K562 (cell line): ENCODE measurements around the gene PRSS57. TPM values are rescaled to one million over a fixed set of nuclear protein-coding genes. Genes with fewer than 3 reads are reported as not detected.

ENCODE experiments used
- ATAC-seq: fragments of 200-7000 bp; cut with Tn5 transposase; 3 replicates; pipeline ENCODE4 v1.9.1; 2020; ENCODE audit warnings: moderate library complexity
- BruUV-seq: library from RNA; stranded (reverse); fragments of 400-500 nt; replicated peaks from 2 replicates; lab custom pipeline; 2021; lab: Mats Ljungman, UMichigan
- CTCF ChIA-PET: fragments of 300-600 bp; formaldehyde crosslinking; extraction: SDS; loops from one replicate; lab custom pipeline; 2021; ENCODE audit warnings: low intra/inter-chr PET ratio; lab: Yijun Ruan, JAX
- POLR2A ChIA-PET: fragments of 300-600, 350-650 bp; sonication (Branson Sonifier 250); formaldehyde crosslinking; extraction: SDS; loops from one replicate; lab custom pipeline; 2021; ENCODE audit warnings: antibody characterized with exemption, inconsistent platforms; lab: Yijun Ruan, JAX
- DNase-seq, 4 experiments: peaks; one replicate each; pipeline versions ENCODE4 v3.0.0 to v3.0.0-alpha.2; 2011 to 2018; ENCODE audit warnings: low spot score in 3 of 4, mixed read lengths in 3 of 4; ENCODE audit errors: extremely low read depth in 1 of 4
- FAIRE-seq: peaks from 2 replicates; lab custom pipeline; 2011; peaks lifted over from hg19 to GRCh38; lab: Jason Lieb, UNC
- H2AFZ ChIP-seq: 2 replicates; pipeline ENCODE4 v1.6.0; 2011; ENCODE audit warnings: low read depth, low read length, control low read depth, inconsistent platforms
- H3K27ac ChIP-seq: fragments of 200-600 bp; 3 replicates; pipeline ENCODE4 v1.8.0; 2011; ENCODE audit warnings: low read depth, mild to moderate bottlenecking, control low read depth, inconsistent platforms, low read length, moderate library complexity, mixed read lengths; ENCODE audit errors: extremely low read depth
- H3K27me3 ChIP-seq, 2 experiments: fragments of 300-600 bp in 1 of 2; 2 replicates in 1 of 2; 3 replicates in 1 of 2; pipeline versions ENCODE4 v1.6.0 to v1.8.0; 2011; ENCODE audit warnings: inconsistent platforms in 2 of 2, low read length in 2 of 2, mild to moderate bottlenecking in 1 of 2, mixed read lengths in 1 of 2, moderate library complexity in 1 of 2; ENCODE audit not compliant: control insufficient read depth in 2 of 2, insufficient read depth in 2 of 2
- H3K36me3 ChIP-seq: fragments of 300-600 bp; 3 replicates; pipeline ENCODE4 v1.8.0; 2011; ENCODE audit warnings: mild to moderate bottlenecking, low read length, inconsistent platforms; ENCODE audit not compliant: control insufficient read depth, insufficient read depth
- H3K4me1 ChIP-seq, 2 experiments: fragments of 200-600 bp in 1 of 2; replicated peaks in 1 of 2; 2 replicates in 1 of 2; 3 replicates in 1 of 2; pipeline versions ENCODE4 v1.5.1 to v1.8.0; 2011; ENCODE audit warnings: inconsistent platforms in 2 of 2, low read length in 2 of 2, mild to moderate bottlenecking in 1 of 2, mixed read lengths in 1 of 2, moderate library complexity in 1 of 2; ENCODE audit not compliant: control insufficient read depth in 2 of 2, insufficient read depth in 2 of 2
- H3K4me2 ChIP-seq: 2 replicates; pipeline ENCODE4 v1.6.1; 2011; ENCODE audit warnings: low read length, control low read depth, inconsistent platforms, mixed read lengths; ENCODE audit not compliant: insufficient read depth
- H3K4me3 ChIP-seq: fragments of 200-600 bp; sonication (generic), shearing (Covaris generic); 2 replicates; pipeline ENCODE4 v1.5.1; 2016; ENCODE audit warnings: control low read depth, inconsistent platforms
- H3K79me2 ChIP-seq: fragments of 200-600 bp; 3 replicates; pipeline ENCODE4 v1.8.0; 2011; ENCODE audit warnings: low read length, inconsistent platforms; ENCODE audit not compliant: control insufficient read depth, insufficient read depth
- H3K9ac ChIP-seq, 2 experiments: 2 replicates each; pipeline versions ENCODE4 v1.6.0 to v1.6.1; 2011; ENCODE audit warnings: low read depth in 2 of 2, low read length in 2 of 2, control low read depth in 1 of 2, inconsistent platforms in 1 of 2, mild to moderate bottlenecking in 1 of 2, mixed read lengths in 1 of 2; ENCODE audit not compliant: insufficient read depth in 1 of 2
- H3K9me1 ChIP-seq: one replicate; pipeline ENCODE4 v1.6.0; 2011; ENCODE audit warnings: inconsistent platforms, mild to moderate bottlenecking, low read length, moderate library complexity; ENCODE audit not compliant: control insufficient read depth, insufficient read depth
- H3K9me3 ChIP-seq: replicated peaks from 2 replicates; pipeline ENCODE4 v1.5.1; 2011; ENCODE audit warnings: low read depth, low read length, inconsistent platforms; ENCODE audit not compliant: control insufficient read depth, insufficient read depth
- H4K20me1 ChIP-seq: replicated peaks from 2 replicates; pipeline ENCODE4 v1.6.1; 2011; ENCODE audit warnings: low read length, inconsistent platforms, mixed read lengths; ENCODE audit not compliant: control insufficient read depth, insufficient read depth
- CREM ChIP-seq: IDR thresholded peaks from 2 replicates; pipeline ENCODE4 v1.6.1; 2014; ENCODE audit warnings: antibody characterized with exemption, low read depth
- MYNN ChIP-seq, 2 experiments: sonication (generic); formaldehyde crosslinking in 1 of 2; IDR thresholded peaks; 2 replicates each; pipeline versions ENCODE4 v1.5.0 to v1.6.1; 2016 to 2020; ENCODE audit warnings: antibody characterized with exemption in 1 of 2, missing genetic modification reagents in 1 of 2
- RFX1 ChIP-seq: fragments of 450-650 bp; IDR thresholded peaks from 2 replicates; pipeline ENCODE4 v1.6.1; 2016; ENCODE audit warnings: mild to moderate bottlenecking, moderate library complexity
- USF1 ChIP-seq: sonication (generic); formaldehyde crosslinking; IDR thresholded peaks from 2 replicates; pipeline ENCODE4 v1.9.0; 2022; ENCODE audit warnings: mild to moderate bottlenecking, missing genetic modification reagents
- WGBS: fragments of 100-300 bp; shearing (Covaris generic); methylation state at CpG from one replicate; pipeline ENCODE4 v1.1.6; 2016; ENCODE audit warnings: low coverage, mixed read lengths; ENCODE audit not compliant: insufficient coverage; ENCODE audit errors: missing lambda C conversion rate; 5-methylcytosine and 5-hydroxymethylcytosine counted together
- in situ Hi-C: fragments of 300-500 bp; cut with MboI; formaldehyde crosslinking; loops from 4 replicates; pipeline ENCODE4 v1.15.0; 2018; ENCODE audit warnings: inconsistent platforms, mixed read lengths
- intact Hi-C: fragments of 100-400 bp; cut with micrococcal nuclease; formaldehyde crosslinking; loops from 2 replicates; pipeline ENCODE4 v1.14.2; 2022
- polyA plus RNA-seq, 8 experiments: library from polyadenylated mRNA; depleted of rRNA in 4 of 8; stranded (reverse) in 5 of 8; unstranded in 3 of 8; fragments of >200 nt; fragmentation: Nextera tagmentation in 2 of 8; fragmentation: Illumina TruSeq in 1 of 8; extraction: Ambion mirVana in 2 of 8; extraction: Trizol in 1 of 8; gene quantifications; 2 replicates each; pipeline versions ENCODE4 v1.2.1 to v1.2.3, GENCODE V29; 2011 to 2014; ENCODE audit warnings: inconsistent platforms in 1 of 8, missing spikeins in 1 of 8
- total RNA-seq, 7 experiments: library from RNA; depleted of rRNA in 6 of 7; stranded (reverse); fragments of >200 nt in 6 of 7; fragmentation: Illumina TruSeq in 2 of 7; extraction: Trizol in 2 of 7; gene quantifications; 2 replicates each; pipeline versions ENCODE4 v1.2.1 to v1.2.3, GENCODE V29; 2011 to 2021; ENCODE audit warnings: low replicate concordance in 1 of 7

The PRSS57 gene
- total and polyA plus RNA-seq, 9 of the 15 experiments (the other 6 are each of a cell fraction or from before 2014, with no cell fraction given), result 0.06 to 2.5 (median 1.3) TPM; not detected in 3

GRCh38 chr19:743168-743687 is 48.0 kb upstream of the PRSS57 start:
- Histone ChIP-seq H3K9me3 (no peaks in the 10 kb centered on the region), H3K9ac (peak overlapping the region in 1 of 2 experiments; percentile 73; a peak in 2 of 4 replicates), H3K4me2 (no peak overlapping the region), H3K27ac (no peak overlapping the region), H2AFZ (0 out of 2 replicates have a peak overlapping the region, but pooled peaks have one; percentile 54), H3K36me3 (no peaks in the 10 kb centered on the region), H3K4me3 (no peak overlapping the region), H4K20me1 (no peaks in the 10 kb centered on the region)
- ChIA-PET CTCF (no interaction called here), POLR2A (interaction anchor here (0.7 to 1.0 kb wide), 2 partner anchors 21 to 199 kb away, joined by 3 read pairs; no protein-coding TSS in a partner anchor)
- ATAC-seq, result peak; percentile 15; the same call in 2 of the 3 replicates
- in situ Hi-C loops (no loop called here), intact Hi-C loops (no loop called here)
- peak in 1 of 4 experiments; percentile 41 for DNase-seq
- no TSS peak for BruUV-seq
- TF ChIP-seq MYNN (IDR thresholded peaks at IDR 0.05) (peak; percentile 82; the same call in 1 of the 2 replicates), MYNN (CRISPR knock-in tag; IDR thresholded peaks at IDR 0.05) (no peak), RFX1 (peak; percentile 94), USF1 (CRISPR knock-in tag) (peak; percentile 34), CREM (no peak)
- TF ChIP-seq, all 486 proteins: peak for 3
- H3K4me1 ChIP-seq, result peaks cover 5 to 50% of the 10 kb centered on the region in 2 experiments; a peak in 3 of 5 replicates
- no peaks in the 10 kb centered on the region for H3K9me1 ChIP-seq
- 38% methylated on average over 13 of the region's 13 CpGs for WGBS
- FAIRE-seq, result no peak
- no peaks in the 10 kb centered on the region for H3K27me3 ChIP-seq
- H3K79me2 ChIP-seq, result no peaks in the 10 kb centered on the region
